Left kidney (tissue), 2 donors: ENCODE data around the gene NDUFS4. TPM values are rescaled to one million over a fixed set of nuclear protein-coding genes. Genes with fewer than 3 reads are reported as not detected.
"Not testable (repeated sequence)": the region's sequence is repeated elsewhere in the genome, so short reads cannot be mapped to it uniquely, and the experiment has no call there.

Experiments used
- DNase-seq: peaks from one replicate; pipeline ENCODE4 v3.0.0-alpha.2; 2013
- polyA plus RNA-seq: library from polyadenylated mRNA; unstranded; fragments of 120-200 nt; gene quantifications from one replicate; pipeline ENCODE4 v1.2.1, GENCODE V29; 2013; ENCODE audit not compliant: insufficient read length

Gene NDUFS4
- polyA plus RNA-seq, 1 donor, result 123 TPM

- DNase-seq, result no peak
Observed at GRCh38 chr5:53649352-53649751, 88.9 kb downstream of the NDUFS4 start.

GRCh38 chr5:53660573-53660972 is 100.1 kb downstream of the NDUFS4 start:
- DNase-seq, result not testable (repeated sequence)

- DNase-seq, result not testable (repeated sequence)
Observed at GRCh38 chr5:53665313-53665712, 104.9 kb downstream of the NDUFS4 start.

GRCh38 chr5:53667621-53668020 is 107.2 kb downstream of the NDUFS4 start:
- no peak for DNase-seq

- no peak for DNase-seq
Observed at GRCh38 chr5:53671447-53671846, 111.0 kb downstream of the NDUFS4 start.

GRCh38 chr5:53674121-53674520 is 113.7 kb downstream of the NDUFS4 start:
- DNase-seq, result no peak

GRCh38 chr5:53677632-53678031 is 117.2 kb downstream of the NDUFS4 start:
- DNase-seq, result no peak

- no peak for DNase-seq
Observed at GRCh38 chr5:53678981-53679660, 118.7 kb downstream of the NDUFS4 start.

GRCh38 chr5:53681079-53681478 is 120.6 kb downstream of the NDUFS4 start:
- no peak for DNase-seq

- DNase-seq, result no peak
Observed at GRCh38 chr5:53691014-53691413, 130.6 kb downstream of the NDUFS4 start.

GRCh38 chr5:53694520-53695022 is 134.1 kb downstream of the NDUFS4 start:
- no peak for DNase-seq

GRCh38 chr5:53710405-53710804 is 150.0 kb downstream of the NDUFS4 start:
- DNase-seq, result not testable (repeated sequence)

GRCh38 chr5:53712327-53712726 is 151.9 kb downstream of the NDUFS4 start:
- DNase-seq, result no peak

GRCh38 chr5:53713978-53714666 is 153.7 kb downstream of the NDUFS4 start:
- DNase-seq, result no peak

GRCh38 chr5:53714667-53715010 is 154.2 kb downstream of the NDUFS4 start:
- DNase-seq, result no peak

GRCh38 chr5:53726121-53726520 is 165.7 kb downstream of the NDUFS4 start:
- DNase-seq, result no peak

GRCh38 chr5:53730943-53731342 is 170.5 kb downstream of the NDUFS4 start:
- DNase-seq, result peak; percentile 8

Other genes starting within 250 kb of the NDUFS4 start
- 34.1 TPM for gene FST, start 80.0 kb upstream of the NDUFS4 start, polyA plus RNA-seq